AG04450 (cell line): Measurements from ENCODE around the gene SPNS2. TPM values are rescaled to one million over a fixed set of nuclear protein-coding genes. Genes with fewer than 3 reads are reported as not detected.

ENCODE experiments used
- CTCF ChIA-PET: fragments of 300-600, 350-600 bp; formaldehyde crosslinking; extraction: SDS; loops from one replicate; lab custom pipeline; 2022; ENCODE audit warnings: antibody characterized with exemption, inconsistent platforms; lab: Charles Lee
- POLR2A ChIA-PET: fragments of 350-600 bp; formaldehyde crosslinking; extraction: SDS; loops from one replicate; lab custom pipeline; 2021; ENCODE audit warnings: antibody characterized with exemption, inconsistent platforms; lab: Yijun Ruan, JAX
- DNase-seq: peaks from one replicate; pipeline ENCODE4 v3.0.0-alpha.2; 2011; ENCODE audit warnings: low read depth, low spot score
- H3K27ac ChIP-seq: one replicate; pipeline ENCODE4 v1.5.1; 2012; ENCODE audit warnings: low read depth, low read length, control low read depth
- H3K27me3 ChIP-seq: one replicate; pipeline ENCODE4 v1.6.0; 2012; ENCODE audit warnings: low read length; ENCODE audit not compliant: control insufficient read depth, insufficient read depth
- H3K4me3 ChIP-seq: 2 replicates; pipeline ENCODE4 v1.5.1; 2011; ENCODE audit warnings: mild to moderate bottlenecking, low read depth, low read length, control low read depth
- H3K9me3 ChIP-seq: 2 replicates; pipeline ENCODE4 v1.5.1; 2012; ENCODE audit warnings: low read length; ENCODE audit not compliant: control insufficient read depth, insufficient read depth
- CTCF ChIP-seq: IDR thresholded peaks from 2 replicates; pipeline ENCODE4 v1.5.1; 2011; ENCODE audit warnings: low read depth, low read length, control low read depth, inconsistent platforms
- polyA plus RNA-seq: library from polyadenylated mRNA; depleted of rRNA; stranded (reverse); fragments of >200 nt; gene quantifications from 2 replicates; pipeline ENCODE4 v1.2.3, GENCODE V29; 2011

The SPNS2 gene
- polyA plus RNA-seq, 1 experiment, result not detected

- ChIA-PET CTCF (no interaction called here), POLR2A (no interaction called here)
- TF ChIP-seq CTCF, result no peak
- no peak for DNase-seq
- H3K9me3 ChIP-seq, result no peaks in the 10 kb centered on the region
- H3K4me3 ChIP-seq, result no peak overlapping the region
- H3K27ac ChIP-seq, result no peak overlapping the region
- peaks cover 4% of the 10 kb centered on the region for H3K27me3 ChIP-seq
Measured at GRCh38 chr17:4490109-4490591, 8.5 kb upstream of the SPNS2 start.

DNA sequence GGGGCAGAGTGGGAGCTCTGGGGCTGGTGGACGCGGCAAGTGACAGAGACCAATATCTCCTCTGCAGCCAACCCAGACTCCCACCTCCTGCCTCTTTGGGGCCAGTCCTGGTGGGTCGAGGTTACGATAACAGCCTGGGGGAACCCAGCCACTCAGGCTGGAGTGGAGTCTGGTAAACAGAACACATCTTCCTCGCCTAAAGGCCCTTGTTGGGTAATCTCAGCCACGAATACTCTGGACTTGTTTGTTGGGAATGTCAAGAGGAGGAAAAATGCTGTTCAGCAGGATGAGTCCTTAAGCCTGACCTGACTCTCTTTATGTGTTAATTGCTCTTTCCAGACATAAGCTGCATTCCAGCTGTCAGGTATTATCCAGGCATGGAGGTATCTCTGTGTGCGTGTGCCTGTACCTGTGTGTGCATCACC is 8.0 kb upstream of the SPNS2 start:
- H3K4me3 ChIP-seq, result no peak overlapping the region
- no peaks in the 10 kb centered on the region for H3K9me3 ChIP-seq
- H3K27me3 ChIP-seq, result peaks cover 5% of the 10 kb centered on the region
- ChIA-PET CTCF (no interaction called here), POLR2A (no interaction called here)
- H3K27ac ChIP-seq, result no peak overlapping the region
- TF ChIP-seq CTCF, result no peak
- no peak for DNase-seq

DNA sequence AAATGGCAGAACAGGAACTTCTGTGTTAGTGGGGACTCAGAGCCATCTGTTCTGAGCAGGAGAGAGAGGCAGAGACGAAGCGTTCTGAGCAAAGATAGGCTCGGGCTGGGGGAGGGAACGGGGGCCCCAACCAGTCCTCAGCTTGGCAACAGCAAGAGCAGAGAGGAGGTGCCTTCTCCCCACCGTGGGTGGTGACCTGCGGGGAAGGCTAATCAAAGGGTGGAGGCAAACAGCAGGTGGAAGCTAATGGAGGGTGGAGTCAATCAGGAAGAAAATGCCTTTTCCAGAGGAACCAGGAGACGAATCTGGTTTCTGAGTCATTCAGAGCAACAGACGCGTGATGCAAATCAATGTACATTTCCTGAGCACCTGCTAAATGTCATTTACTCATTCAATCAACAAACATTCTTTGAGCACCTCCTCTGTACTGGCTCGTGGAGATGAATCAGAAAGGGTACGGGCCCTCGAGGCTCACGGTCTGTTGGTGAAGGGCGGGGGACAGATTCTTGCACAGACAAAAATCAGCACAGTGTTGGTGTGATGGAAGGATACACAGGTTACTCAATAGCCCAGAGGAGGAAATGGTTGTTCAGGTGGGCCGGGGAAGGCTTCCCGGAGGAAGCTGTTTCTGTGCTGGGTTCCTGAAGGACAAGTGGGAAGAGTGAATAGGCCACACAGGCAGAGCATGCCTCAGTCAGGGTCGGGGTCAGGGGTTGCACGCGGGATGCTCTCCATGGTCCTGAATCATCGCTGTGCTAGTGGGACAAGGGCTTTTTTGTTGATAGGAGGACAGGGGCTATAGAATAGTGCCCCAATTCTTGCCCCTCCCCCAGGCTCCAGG is 5.7 kb upstream of the SPNS2 start:
- no peak for DNase-seq
- POLR2A ChIA-PET, result no interaction called here
- H3K27ac ChIP-seq, result no peak overlapping the region
- H3K9me3 ChIP-seq, result no peaks in the 10 kb centered on the region
- TF ChIP-seq CTCF, result no peak
- H3K27me3 ChIP-seq, result peaks cover 21% of the 10 kb centered on the region
- CTCF ChIA-PET, result no interaction called here
- H3K4me3 ChIP-seq, result no peak overlapping the region

DNA sequence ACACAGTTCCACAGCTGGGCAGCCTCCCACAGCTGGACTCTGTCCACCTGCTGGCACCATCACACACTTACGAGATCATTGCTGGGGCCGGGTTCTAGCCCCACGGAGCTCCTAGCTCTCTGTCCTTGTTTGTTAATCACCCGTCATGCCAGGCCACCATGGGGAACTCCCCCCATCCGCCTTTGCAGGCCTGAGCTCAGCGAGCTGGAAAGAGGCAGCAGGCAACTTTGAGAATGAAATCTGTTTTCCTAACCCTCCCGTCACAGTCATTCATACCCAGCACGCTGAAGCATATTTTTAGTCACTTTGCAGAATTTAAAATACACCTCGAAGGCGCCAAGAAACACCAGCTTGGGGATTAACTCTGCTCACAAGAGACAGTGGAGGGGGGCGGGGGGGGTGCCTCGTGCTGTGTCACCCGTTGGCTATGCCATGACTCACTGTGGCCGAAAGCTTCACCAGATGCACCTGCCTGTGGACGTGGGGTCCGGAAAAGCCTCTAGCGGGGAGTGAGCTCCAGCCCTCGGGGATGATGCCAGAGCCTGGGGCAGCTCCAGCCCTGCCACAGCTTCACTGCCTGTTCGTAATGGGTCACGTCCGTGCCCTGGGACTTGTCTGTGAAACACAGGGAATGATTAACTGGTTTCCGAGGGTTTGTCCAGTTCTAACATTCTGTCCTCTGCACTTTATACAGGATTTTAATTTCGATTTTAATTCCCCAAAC is 1.4 kb upstream of the SPNS2 start:
- no peak for TF ChIP-seq CTCF
- H3K4me3 ChIP-seq, result no peak overlapping the region
- ChIA-PET CTCF (interaction anchor here (0.5 kb wide), 1 partner anchor 823 kb away, joined by 5 read pairs; no protein-coding TSS in a partner anchor), POLR2A (no interaction called here)
- H3K9me3 ChIP-seq, result no peaks in the 10 kb centered on the region
- H3K27ac ChIP-seq, result no peak overlapping the region
- H3K27me3 ChIP-seq, result peaks cover 50% of the 10 kb centered on the region
- DNase-seq, result no peak
